Fibroblast of mammary gland (primary cell): ENCODE data around the gene TBXAS1.

Experiments used
- DNase-seq: peaks from one replicate; pipeline ENCODE4 v3.0.0-alpha.2; 2010; ENCODE audit warnings: low read depth
- H3K4me3 ChIP-seq: 2 replicates; pipeline ENCODE4 v1.5.1; 2011; ENCODE audit warnings: low read depth, mild to moderate bottlenecking, low read length, moderate library complexity; ENCODE audit not compliant: control insufficient read depth
- CTCF ChIP-seq: conservative IDR thresholded peaks from 2 replicates; pipeline ENCODE4 v1.5.1; 2011; ENCODE audit warnings: low read depth, low read length, inconsistent platforms; ENCODE audit not compliant: control insufficient read depth, insufficient read depth

Gene TBXAS1

DNA sequence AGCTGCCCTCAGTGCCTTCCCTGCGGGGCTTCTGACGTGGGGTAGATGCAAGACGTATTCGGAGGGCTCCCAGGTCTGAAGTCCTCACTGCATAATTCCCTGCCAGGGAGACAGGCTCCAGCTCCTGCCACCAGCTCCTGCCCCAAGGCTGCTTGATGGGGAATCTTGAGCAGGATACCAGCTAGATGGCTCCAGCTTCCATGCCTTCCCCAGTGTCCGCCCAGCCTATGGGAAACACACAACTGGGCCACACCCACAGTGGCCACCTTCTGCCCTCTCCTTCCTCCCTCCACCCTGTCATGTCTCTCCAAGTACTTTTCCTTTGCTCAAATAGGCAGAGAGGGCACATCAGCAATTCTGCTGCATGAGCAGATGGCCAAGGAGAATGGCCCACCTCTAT is 137.9 kb downstream of the TBXAS1 start:
- no peak overlapping the region for H3K4me3 ChIP-seq
- DNase-seq: no peak
- no peak for TF ChIP-seq CTCF

- DNase-seq: no peak
- no peak for TF ChIP-seq CTCF
- H3K4me3 ChIP-seq: no peak overlapping the region
Observed at GRCh38 chr7:139968931-139969330, 139.9 kb downstream of the TBXAS1 start.

GRCh38 chr7:139972029-139972428 is 143.0 kb downstream of the TBXAS1 start:
- TF ChIP-seq CTCF: no peak
- no peak overlapping the region for H3K4me3 ChIP-seq
- DNase-seq: no peak

- no peak for DNase-seq
- no peak for TF ChIP-seq CTCF
- H3K4me3 ChIP-seq: no peak overlapping the region
Observed at GRCh38 chr7:139973101-139974050, 144.3 kb downstream of the TBXAS1 start.

GRCh38 chr7:139974179-139974811 is 145.2 kb downstream of the TBXAS1 start:
- no peak for DNase-seq
- H3K4me3 ChIP-seq: no peak overlapping the region
- no peak for TF ChIP-seq CTCF

DNA sequence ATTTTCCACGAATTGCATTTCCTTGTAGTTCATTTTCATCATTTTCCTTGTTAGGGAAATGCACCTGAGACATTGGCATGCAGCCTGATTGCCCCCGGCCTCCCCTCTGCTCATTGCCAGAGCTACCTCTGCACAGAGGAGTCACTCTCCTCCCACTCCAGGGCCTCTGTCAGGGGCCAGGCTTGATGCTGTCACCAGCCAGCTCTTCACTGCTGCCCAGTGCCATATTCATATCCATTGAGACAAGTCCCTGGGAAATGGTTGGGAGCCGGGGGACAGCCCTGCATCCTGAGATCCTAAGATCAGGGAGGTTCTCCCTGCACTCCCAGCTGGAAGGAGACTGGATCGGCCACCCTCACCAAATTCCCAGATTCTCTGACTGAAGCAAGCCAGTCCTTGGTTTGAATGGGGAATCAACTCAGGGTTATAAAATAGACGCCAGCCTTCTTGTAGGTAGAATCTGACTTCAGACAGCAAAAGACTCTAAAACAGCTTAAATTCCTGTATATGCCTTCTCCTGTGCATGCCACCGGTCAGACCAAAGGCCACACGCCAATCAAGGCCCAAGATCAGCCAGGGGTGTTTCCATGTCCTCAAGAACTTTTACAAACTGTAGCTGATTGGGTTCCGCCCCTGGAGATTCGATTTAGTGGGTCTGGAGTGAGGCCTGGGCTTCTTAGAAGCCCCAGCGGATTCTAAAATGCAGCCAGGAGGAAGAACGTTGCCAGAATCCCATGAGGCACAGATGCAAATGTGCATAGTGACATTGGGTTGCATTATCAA is 147.2 kb downstream of the TBXAS1 start:
- no peak for DNase-seq
- no peak for TF ChIP-seq CTCF
- no peak overlapping the region for H3K4me3 ChIP-seq
